HepG2 (cell line): Measurements from ENCODE around the gene ADAD1. TPM values are rescaled to one million over a fixed set of nuclear protein-coding genes. Genes with fewer than 3 reads are reported as not detected.

Experiments used
- ATAC-seq: fragments of 200-7000 bp; cut with Tn5 transposase; 3 replicates; pipeline ENCODE4 v1.9.1; 2020; ENCODE audit warnings: mild to moderate bottlenecking, moderate library complexity
- BruUV-seq: library from RNA; stranded (reverse); fragments of 400-500 nt; replicated peaks from 2 replicates; lab custom pipeline; 2021; lab: Mats Ljungman, UMichigan
- CTCF ChIA-PET: fragments of 300-600 bp; formaldehyde crosslinking; extraction: SDS; loops from one replicate; lab custom pipeline; 2021; ENCODE audit warnings: low total read pairs, inconsistent platforms, low intra/inter-chr PET ratio; lab: Yijun Ruan, JAX
- POLR2A ChIA-PET: fragments of 350-600 bp; sonication (Branson Sonifier 250); formaldehyde crosslinking; loops from one replicate; lab custom pipeline; 2020; ENCODE audit warnings: antibody characterized with exemption, inconsistent platforms; lab: Yijun Ruan, JAX
- DNase-seq: peaks from one replicate; pipeline ENCODE4 v3.0.0-alpha.2; 2015; ENCODE audit warnings: low spot score
- FAIRE-seq: peaks from 3 replicates; lab custom pipeline; 2011; peaks lifted over from hg19 to GRCh38; lab: Jason Lieb, UNC
- H2AFZ ChIP-seq: one replicate; pipeline ENCODE4 v1.6.1; 2011; ENCODE audit warnings: low read length, inconsistent platforms
- H3K27ac ChIP-seq: fragments of 300-600 bp; 3 replicates; pipeline ENCODE4 v1.8.0; 2011; ENCODE audit warnings: mixed run types, mild to moderate bottlenecking, mixed read lengths, low read length, inconsistent platforms; ENCODE audit not compliant: insufficient read depth; ENCODE audit errors: extremely low read length
- H3K27me3 ChIP-seq, 2 experiments: fragments of 200-600 bp in 1 of 2; 2 replicates in 1 of 2; 3 replicates in 1 of 2; pipeline versions ENCODE4 v1.6.0 to v1.8.0; 2011; ENCODE audit warnings: low read length in 2 of 2, mild to moderate bottlenecking in 2 of 2, moderate library complexity in 2 of 2, inconsistent platforms in 1 of 2; ENCODE audit not compliant: insufficient read depth in 2 of 2, control insufficient read depth in 1 of 2
- H3K36me3 ChIP-seq, 2 experiments: fragments of 200-600 bp in 1 of 2; replicated peaks in 1 of 2; 2 replicates in 1 of 2; 3 replicates in 1 of 2; pipeline versions ENCODE4 v1.5.1 to v1.8.0; 2011; ENCODE audit warnings: low read length in 2 of 2, inconsistent platforms in 1 of 2; ENCODE audit not compliant: insufficient read depth in 2 of 2, control insufficient read depth in 1 of 2
- H3K4me1 ChIP-seq: 2 replicates; pipeline ENCODE4 v1.5.1; 2012; ENCODE audit warnings: low read length, inconsistent platforms; ENCODE audit not compliant: insufficient read depth
- H3K4me2 ChIP-seq: 2 replicates; pipeline ENCODE4 v1.6.0; 2011; ENCODE audit warnings: low read depth, low read length, inconsistent platforms
- H3K4me3 ChIP-seq, 3 experiments: fragments of 200-600 bp in 1 of 3; sonication (generic), shearing (Covaris generic) in 1 of 3; replicated peaks in 1 of 3; 2 replicates each; pipeline ENCODE4 v1.5.1; 2011 to 2016; ENCODE audit warnings: low read length in 3 of 3, inconsistent platforms in 2 of 3, low read depth in 2 of 3, mild to moderate bottlenecking in 2 of 3, control low read depth in 1 of 3, mixed read lengths in 1 of 3; ENCODE audit not compliant: insufficient read depth in 1 of 3
- H3K79me2 ChIP-seq: one replicate; pipeline ENCODE4 v1.6.1; 2011; ENCODE audit warnings: low read length, inconsistent platforms; ENCODE audit not compliant: insufficient read depth
- H3K9ac ChIP-seq: 2 replicates; pipeline ENCODE4 v1.6.0; 2011; ENCODE audit warnings: mild to moderate bottlenecking, low read depth, low read length, inconsistent platforms; ENCODE audit not compliant: insufficient read depth
- H3K9me3 ChIP-seq: 2 replicates; pipeline ENCODE4 v1.5.1; 2012; ENCODE audit warnings: mild to moderate bottlenecking, low read length
- H4K20me1 ChIP-seq: 2 replicates; pipeline ENCODE4 v1.6.0; 2011; ENCODE audit warnings: inconsistent platforms, mild to moderate bottlenecking, low read length, moderate library complexity; ENCODE audit not compliant: insufficient read depth
- ISX ChIP-seq: sonication (generic); formaldehyde crosslinking; conservative IDR thresholded peaks from 2 replicates; pipeline ENCODE4 v1.5.0; 2020; ENCODE audit warnings: missing genetic modification reagents
- KDM3A ChIP-seq: IDR thresholded peaks from 2 replicates; pipeline ENCODE4 v1.6.1; 2018; ENCODE audit warnings: low read depth, missing compliant biosample characterization
- MATR3 ChIP-seq: sonication (generic); formaldehyde crosslinking; IDR thresholded peaks from 2 replicates; pipeline ENCODE4 v1.4.0; 2020; ENCODE audit warnings: missing genetic modification reagents
- SIX4 ChIP-seq: sonication (generic); formaldehyde crosslinking; IDR thresholded peaks from 2 replicates; pipeline ENCODE4 v1.4.0; 2020; ENCODE audit warnings: missing genetic modification reagents
- SMYD3 ChIP-seq: sonication (generic); formaldehyde crosslinking; IDR thresholded peaks from 2 replicates; pipeline ENCODE4 v1.8.1; 2023; ENCODE audit warnings: mild to moderate bottlenecking, missing genetic modification reagents
- ZNF441 ChIP-seq: sonication (generic); formaldehyde crosslinking; IDR thresholded peaks from 2 replicates; pipeline ENCODE4 v1.7.0; 2021; ENCODE audit warnings: missing genetic modification reagents, borderline replicate concordance
- ZNF788 ChIP-seq: sonication (generic); formaldehyde crosslinking; IDR thresholded peaks from 2 replicates; pipeline ENCODE4 v1.5.0; 2020; ENCODE audit warnings: mild to moderate bottlenecking, missing genetic modification reagents, borderline replicate concordance
- ZNF83 ChIP-seq: sonication (generic); formaldehyde crosslinking; IDR thresholded peaks from 2 replicates; pipeline ENCODE4 v1.4.0; 2020; ENCODE audit warnings: missing genetic modification reagents, mild to moderate bottlenecking, borderline replicate concordance
- WGBS: methylation state at CpG from one replicate; pipeline ENCODE4 v1.1.6; 2017; ENCODE audit warnings: low lambda C conversion rate; 5-methylcytosine and 5-hydroxymethylcytosine counted together
- in situ Hi-C: cut with HindIII; loops from 2 replicates; pipeline ENCODE4 v1.10.0; 2017; ENCODE audit warnings: low pct_unique_long_range_greater_than_20kb; ENCODE audit not compliant: extremely low pct_ligation_motif_present
- intact Hi-C: fragments of 100-400 bp; cut with micrococcal nuclease; formaldehyde crosslinking; loops from one replicate; pipeline ENCODE4 v1.10.0; 2022; ENCODE audit not compliant: unreplicated experiment
- polyA plus RNA-seq, 8 experiments: library from polyadenylated mRNA; depleted of rRNA in 3 of 8; stranded (reverse) in 7 of 8; unstranded in 1 of 8; fragments of >200 nt; fragmentation: Illumina TruSeq in 4 of 8; extraction: Trizol in 4 of 8; gene quantifications; 2 replicates each; pipeline versions ENCODE4 v1.2.1 to v1.2.3, GENCODE V29; 2011 to 2016; ENCODE audit warnings: low read depth in 4 of 8, missing spikeins in 1 of 8, mixed read lengths in 1 of 8; ENCODE audit not compliant: insufficient read depth in 1 of 8
- total RNA-seq, 5 experiments: library from RNA; depleted of rRNA; stranded (reverse); fragments of >200 nt; fragmentation: Illumina TruSeq; extraction: Trizol; gene quantifications; 2 replicates each; pipeline ENCODE4 v1.2.3, GENCODE V29; 2016; ENCODE audit warnings: low read depth in 1 of 5
- TF ChIP-seq, protein P1 (sequence below): sonication (generic); formaldehyde crosslinking; IDR thresholded peaks from 2 replicates; pipeline ENCODE4 v1.9.0; 2021; ENCODE audit warnings: missing genetic modification reagents, borderline replicate concordance
- TF ChIP-seq, protein P2 (sequence below): IDR thresholded peaks from 2 replicates; pipeline ENCODE4 v1.6.1; 2012; ENCODE audit warnings: low read length, improper control_type of control experiment
- TF ChIP-seq, protein P3 (sequence below): sonication (generic); formaldehyde crosslinking; IDR thresholded peaks from 2 replicates; pipeline ENCODE4 v1.4.0; 2020; ENCODE audit warnings: missing genetic modification reagents
- TF ChIP-seq, protein P4 (sequence below): sonication (generic); formaldehyde crosslinking; IDR thresholded peaks from 2 replicates; pipeline ENCODE4 v1.8.1; 2023; ENCODE audit warnings: mild to moderate bottlenecking, missing genetic modification reagents

Gene ADAD1
- total and polyA plus RNA-seq, 2 of the 13 experiments (the other 11 are each of a cell fraction or from before 2014, with no cell fraction given) = not detected

DNA sequence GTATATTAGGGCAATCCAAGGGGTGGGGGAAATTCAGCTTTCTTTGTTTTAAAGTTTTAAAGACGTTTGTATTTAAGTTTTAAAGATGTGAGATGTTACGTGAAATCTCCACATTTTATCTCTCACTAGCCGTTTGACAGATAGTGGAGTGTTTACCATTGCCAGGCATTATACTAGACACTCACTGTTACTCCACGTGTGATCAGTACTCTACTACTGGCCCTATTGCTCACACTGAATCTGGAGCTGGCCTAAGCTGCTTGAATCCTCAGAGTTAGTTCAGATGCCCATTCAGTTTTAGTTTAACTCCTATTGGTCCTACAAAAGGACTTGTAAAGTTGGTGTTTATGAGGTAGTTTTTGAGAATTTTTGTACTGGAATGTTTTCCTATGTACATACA is 4.5 kb downstream of the ADAD1 start (continued):
- TF ChIP-seq, protein P1, sequence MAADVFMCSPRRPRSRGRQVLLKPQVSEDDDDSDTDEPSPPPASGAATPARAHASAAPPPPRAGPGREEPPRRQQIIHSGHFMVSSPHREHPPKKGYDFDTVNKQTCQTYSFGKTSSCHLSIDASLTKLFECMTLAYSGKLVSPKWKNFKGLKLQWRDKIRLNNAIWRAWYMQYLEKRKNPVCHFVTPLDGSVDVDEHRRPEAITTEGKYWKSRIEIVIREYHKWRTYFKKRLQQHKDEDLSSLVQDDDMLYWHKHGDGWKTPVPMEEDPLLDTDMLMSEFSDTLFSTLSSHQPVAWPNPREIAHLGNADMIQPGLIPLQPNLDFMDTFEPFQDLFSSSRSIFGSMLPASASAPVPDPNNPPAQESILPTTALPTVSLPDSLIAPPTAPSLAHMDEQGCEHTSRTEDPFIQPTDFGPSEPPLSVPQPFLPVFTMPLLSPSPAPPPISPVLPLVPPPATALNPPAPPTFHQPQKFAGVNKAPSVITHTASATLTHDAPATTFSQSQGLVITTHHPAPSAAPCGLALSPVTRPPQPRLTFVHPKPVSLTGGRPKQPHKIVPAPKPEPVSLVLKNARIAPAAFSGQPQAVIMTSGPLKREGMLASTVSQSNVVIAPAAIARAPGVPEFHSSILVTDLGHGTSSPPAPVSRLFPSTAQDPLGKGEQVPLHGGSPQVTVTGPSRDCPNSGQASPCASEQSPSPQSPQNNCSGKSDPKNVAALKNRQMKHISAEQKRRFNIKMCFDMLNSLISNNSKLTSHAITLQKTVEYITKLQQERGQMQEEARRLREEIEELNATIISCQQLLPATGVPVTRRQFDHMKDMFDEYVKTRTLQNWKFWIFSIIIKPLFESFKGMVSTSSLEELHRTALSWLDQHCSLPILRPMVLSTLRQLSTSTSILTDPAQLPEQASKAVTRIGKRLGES (CRISPR knock-in tag) = no peak
- no peak for TF ChIP-seq MATR3 (CRISPR knock-in tag)
- TF ChIP-seq, protein P2, sequence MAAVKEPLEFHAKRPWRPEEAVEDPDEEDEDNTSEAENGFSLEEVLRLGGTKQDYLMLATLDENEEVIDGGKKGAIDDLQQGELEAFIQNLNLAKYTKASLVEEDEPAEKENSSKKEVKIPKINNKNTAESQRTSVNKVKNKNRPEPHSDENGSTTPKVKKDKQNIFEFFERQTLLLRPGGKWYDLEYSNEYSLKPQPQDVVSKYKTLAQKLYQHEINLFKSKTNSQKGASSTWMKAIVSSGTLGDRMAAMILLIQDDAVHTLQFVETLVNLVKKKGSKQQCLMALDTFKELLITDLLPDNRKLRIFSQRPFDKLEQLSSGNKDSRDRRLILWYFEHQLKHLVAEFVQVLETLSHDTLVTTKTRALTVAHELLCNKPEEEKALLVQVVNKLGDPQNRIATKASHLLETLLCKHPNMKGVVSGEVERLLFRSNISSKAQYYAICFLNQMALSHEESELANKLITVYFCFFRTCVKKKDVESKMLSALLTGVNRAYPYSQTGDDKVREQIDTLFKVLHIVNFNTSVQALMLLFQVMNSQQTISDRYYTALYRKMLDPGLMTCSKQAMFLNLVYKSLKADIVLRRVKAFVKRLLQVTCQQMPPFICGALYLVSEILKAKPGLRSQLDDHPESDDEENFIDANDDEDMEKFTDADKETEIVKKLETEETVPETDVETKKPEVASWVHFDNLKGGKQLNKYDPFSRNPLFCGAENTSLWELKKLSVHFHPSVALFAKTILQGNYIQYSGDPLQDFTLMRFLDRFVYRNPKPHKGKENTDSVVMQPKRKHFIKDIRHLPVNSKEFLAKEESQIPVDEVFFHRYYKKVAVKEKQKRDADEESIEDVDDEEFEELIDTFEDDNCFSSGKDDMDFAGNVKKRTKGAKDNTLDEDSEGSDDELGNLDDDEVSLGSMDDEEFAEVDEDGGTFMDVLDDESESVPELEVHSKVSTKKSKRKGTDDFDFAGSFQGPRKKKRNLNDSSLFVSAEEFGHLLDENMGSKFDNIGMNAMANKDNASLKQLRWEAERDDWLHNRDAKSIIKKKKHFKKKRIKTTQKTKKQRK = no peak

DNA sequence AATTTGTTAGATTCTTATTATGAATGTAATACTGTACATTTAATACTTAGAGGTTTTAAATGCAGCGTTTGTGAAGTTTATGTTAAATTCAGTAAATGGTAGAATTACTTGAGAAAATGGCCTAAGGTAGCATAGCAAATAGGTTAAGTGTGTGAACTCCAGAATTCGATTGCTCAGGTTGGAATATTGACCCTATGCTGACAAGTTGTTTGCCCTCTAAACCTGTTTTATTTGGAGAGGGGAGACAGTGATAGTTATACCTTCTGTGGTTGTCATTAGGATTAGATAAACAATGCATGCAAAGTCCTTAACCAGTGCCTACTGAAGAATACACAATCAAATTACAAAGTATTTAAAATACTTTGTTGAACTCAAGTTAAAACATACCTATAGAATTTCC is 5.4 kb downstream of the ADAD1 start:
- no peak for FAIRE-seq
- no TSS peak for BruUV-seq
- no peaks in the 10 kb centered on the region for H3K79me2 ChIP-seq
- TF ChIP-seq KDM3A (no peak), ISX (no peak), SIX4 (CRISPR knock-in tag) (no peak), ZNF441 (CRISPR knock-in tag) (no peak), ZNF788 (CRISPR knock-in tag) (no peak), SMYD3 (CRISPR knock-in tag) (no peak), ZNF83 (CRISPR knock-in tag) (no peak)
- TF ChIP-seq, protein P3, sequence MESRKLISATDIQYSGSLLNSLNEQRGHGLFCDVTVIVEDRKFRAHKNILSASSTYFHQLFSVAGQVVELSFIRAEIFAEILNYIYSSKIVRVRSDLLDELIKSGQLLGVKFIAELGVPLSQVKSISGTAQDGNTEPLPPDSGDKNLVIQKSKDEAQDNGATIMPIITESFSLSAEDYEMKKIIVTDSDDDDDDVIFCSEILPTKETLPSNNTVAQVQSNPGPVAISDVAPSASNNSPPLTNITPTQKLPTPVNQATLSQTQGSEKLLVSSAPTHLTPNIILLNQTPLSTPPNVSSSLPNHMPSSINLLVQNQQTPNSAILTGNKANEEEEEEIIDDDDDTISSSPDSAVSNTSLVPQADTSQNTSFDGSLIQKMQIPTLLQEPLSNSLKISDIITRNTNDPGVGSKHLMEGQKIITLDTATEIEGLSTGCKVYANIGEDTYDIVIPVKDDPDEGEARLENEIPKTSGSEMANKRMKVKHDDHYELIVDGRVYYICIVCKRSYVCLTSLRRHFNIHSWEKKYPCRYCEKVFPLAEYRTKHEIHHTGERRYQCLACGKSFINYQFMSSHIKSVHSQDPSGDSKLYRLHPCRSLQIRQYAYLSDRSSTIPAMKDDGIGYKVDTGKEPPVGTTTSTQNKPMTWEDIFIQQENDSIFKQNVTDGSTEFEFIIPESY (CRISPR knock-in tag) = no peak
- TF ChIP-seq, protein P4, sequence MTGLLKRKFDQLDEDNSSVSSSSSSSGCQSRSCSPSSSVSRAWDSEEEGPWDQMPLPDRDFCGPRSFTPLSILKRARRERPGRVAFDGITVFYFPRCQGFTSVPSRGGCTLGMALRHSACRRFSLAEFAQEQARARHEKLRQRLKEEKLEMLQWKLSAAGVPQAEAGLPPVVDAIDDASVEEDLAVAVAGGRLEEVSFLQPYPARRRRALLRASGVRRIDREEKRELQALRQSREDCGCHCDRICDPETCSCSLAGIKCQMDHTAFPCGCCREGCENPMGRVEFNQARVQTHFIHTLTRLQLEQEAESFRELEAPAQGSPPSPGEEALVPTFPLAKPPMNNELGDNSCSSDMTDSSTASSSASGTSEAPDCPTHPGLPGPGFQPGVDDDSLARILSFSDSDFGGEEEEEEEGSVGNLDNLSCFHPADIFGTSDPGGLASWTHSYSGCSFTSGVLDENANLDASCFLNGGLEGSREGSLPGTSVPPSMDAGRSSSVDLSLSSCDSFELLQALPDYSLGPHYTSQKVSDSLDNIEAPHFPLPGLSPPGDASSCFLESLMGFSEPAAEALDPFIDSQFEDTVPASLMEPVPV (CRISPR knock-in tag) = no peak

More for the DNA sequence above, 5.4 kb downstream of the ADAD1 start:
- Histone ChIP-seq H3K9ac (no peak overlapping the region), H3K27ac (no peak overlapping the region), H4K20me1 (no peaks in the 10 kb centered on the region), H3K9me3 (no peaks in the 10 kb centered on the region), H3K36me3 (no peaks in the 10 kb centered on the region), H3K4me2 (no peak overlapping the region), H3K4me1 (no peaks in the 10 kb centered on the region; the same call in 1 of the 2 replicates), H2AFZ (no peak overlapping the region), H3K4me3 (no peak overlapping the region), H3K27me3 (no peaks in the 10 kb centered on the region; a peak in 1 of 5 replicates)
- POLR2A ChIA-PET = no interaction called here
- in situ Hi-C loops (no loop called here), intact Hi-C loops (no loop called here)
- DNase-seq (no peak), ATAC-seq (peak; percentile 68; the same call in 2 of the 3 replicates)
- WGBS = 0% methylated on average over 2 of the region's 2 CpGs
- CTCF ChIA-PET = no interaction called here
